ENCODE measurements around the gene INTS3. TPM values are rescaled to one million over a fixed set of nuclear protein-coding genes. Genes with fewer than 3 reads are reported as not detected.
A peak's percentile ranks its signal among the peaks of the same experiment; 100 is the strongest.

Gene INTS3
- total and polyA plus RNA-seq, 9 of the 15 experiments (the other 6 are each of a cell fraction or from before 2014, with no cell fraction given) = 6.3 to 24.1 (median 14.3) TPM

- peak; percentile 32 for FAIRE-seq
- peaks cover 6% of the 10 kb centered on the region for H3K9me1 ChIP-seq (ENCODE audit: control insufficient read depth, insufficient read depth, low read length)
- H3K9me3 ChIP-seq (replicated peaks; ENCODE audit: control insufficient read depth, insufficient read depth, low read depth, low read length) = no peaks in the 10 kb centered on the region
- no peaks in the 10 kb centered on the region for H4K20me1 ChIP-seq (replicated peaks; ENCODE audit: control insufficient read depth, insufficient read depth, low read length)
- no peaks in the 10 kb centered on the region for H3K36me3 ChIP-seq (ENCODE audit: control insufficient read depth, insufficient read depth, low read length)
- POLR2A ChIA-PET = interaction anchor here (0.6 to 2.6 kb wide), 6 partner anchors 9 to 239 kb away, joined by 3 to 12 read pairs (median 3); partner anchors contain the start of gene INTS3
- peak overlapping the region; percentile 99 for H2AFZ ChIP-seq (ENCODE audit: low read depth, low read length)
- no peak for ATAC-seq
- CTCF ChIA-PET (ENCODE audit: low intra/inter-chr PET ratio) = no interaction called here
- 83% methylated on average over 6 of the region's 6 CpGs for WGBS (ENCODE audit: insufficient coverage, low coverage, missing lambda C conversion rate)
- no peak overlapping the region for H3K4me3 ChIP-seq
- in situ Hi-C loops (cut with MboI) = loop anchor here (5.0 kb wide), 1 partner anchor 48 kb away; no protein-coding TSS in a partner anchor
- peaks cover 19 to 28% of the 10 kb centered on the region in 2 experiments for H3K4me1 ChIP-seq (replicated peaks in 1 of 2; ENCODE audit: control insufficient read depth in 2 of 2, insufficient read depth in 2 of 2, low read length in 2 of 2)
- H3K79me2 ChIP-seq (ENCODE audit: control insufficient read depth, insufficient read depth, low read length) = no peaks in the 10 kb centered on the region
- peak overlapping the region; percentile 15; the same call in 1 of the 3 replicates for H3K27ac ChIP-seq (ENCODE audit: extremely low read depth, low read depth, low read length)
- no peaks in the 10 kb centered on the region for H3K27me3 ChIP-seq (ENCODE audit: control insufficient read depth in 2 of 2, insufficient read depth in 2 of 2, low read length in 2 of 2)
- BruUV-seq (replicated peaks) = no TSS peak
- intact Hi-C loops (cut with micrococcal nuclease) = no loop called here
- no peak overlapping the region for H3K4me2 ChIP-seq (ENCODE audit: insufficient read depth, low read length)
- peak in 2 of 4 experiments; percentile 16 to 18 for DNase-seq (ENCODE audit: extremely low read depth in 1 of 4, low spot score in 3 of 4)
- peak overlapping the region; percentile 9 to 28; a peak in 2 of 4 replicates for H3K9ac ChIP-seq (ENCODE audit: insufficient read depth in 1 of 2, low read depth in 2 of 2, low read length in 2 of 2)
- TF ChIP-seq MBD2 (IDR thresholded peaks at IDR 0.05; ENCODE audit: borderline replicate concordance, low read depth) (no peak), CBFA2T2 (conservative IDR thresholded peaks at IDR 0.05) (no peak), TCF3 (CRISPR knock-in tag; IDR thresholded peaks at IDR 0.05) (no peak), MAFF (IDR thresholded peaks at IDR 0.05; ENCODE audit: low read length) (no peak), GTF3C2 (IDR thresholded peaks at IDR 0.05; ENCODE audit: borderline replicate concordance, extremely low read depth, insufficient read length) (no peak), RBBP5 (IDR thresholded peaks at IDR 0.05; ENCODE audit: borderline replicate concordance, insufficient read depth, low read length, poor library complexity, severe bottlenecking) (no peak), SREBF2 (CRISPR knock-in tag; IDR thresholded peaks at IDR 0.05) (no peak), PURB (CRISPR knock-in tag; IDR thresholded peaks at IDR 0.05; ENCODE audit: low read depth) (no peak), PHF20 (IDR thresholded peaks at IDR 0.05; ENCODE audit: partially characterized antibody) (no peak), ZFP91 (CRISPR knock-in tag; IDR thresholded peaks at IDR 0.05) (0 out of 2 replicates have a peak, but pooled peaks have one; percentile 37), SRSF3 (IDR thresholded peaks at IDR 0.05; ENCODE audit: insufficient read depth, low read length) (no peak), ELF4 (CRISPR knock-in tag; IDR thresholded peaks at IDR 0.05) (no peak), JUND (IDR thresholded peaks at IDR 0.05; ENCODE audit: borderline replicate concordance, low read depth, low read length) (peak; percentile 15; the same call in 1 of the 2 replicates), JUND (tag; IDR thresholded peaks at IDR 0.05; ENCODE audit: borderline replicate concordance, low read depth, low read length) (peak; percentile 59; the same call in 1 of the 3 replicates)
- TF ChIP-seq, protein P1, sequence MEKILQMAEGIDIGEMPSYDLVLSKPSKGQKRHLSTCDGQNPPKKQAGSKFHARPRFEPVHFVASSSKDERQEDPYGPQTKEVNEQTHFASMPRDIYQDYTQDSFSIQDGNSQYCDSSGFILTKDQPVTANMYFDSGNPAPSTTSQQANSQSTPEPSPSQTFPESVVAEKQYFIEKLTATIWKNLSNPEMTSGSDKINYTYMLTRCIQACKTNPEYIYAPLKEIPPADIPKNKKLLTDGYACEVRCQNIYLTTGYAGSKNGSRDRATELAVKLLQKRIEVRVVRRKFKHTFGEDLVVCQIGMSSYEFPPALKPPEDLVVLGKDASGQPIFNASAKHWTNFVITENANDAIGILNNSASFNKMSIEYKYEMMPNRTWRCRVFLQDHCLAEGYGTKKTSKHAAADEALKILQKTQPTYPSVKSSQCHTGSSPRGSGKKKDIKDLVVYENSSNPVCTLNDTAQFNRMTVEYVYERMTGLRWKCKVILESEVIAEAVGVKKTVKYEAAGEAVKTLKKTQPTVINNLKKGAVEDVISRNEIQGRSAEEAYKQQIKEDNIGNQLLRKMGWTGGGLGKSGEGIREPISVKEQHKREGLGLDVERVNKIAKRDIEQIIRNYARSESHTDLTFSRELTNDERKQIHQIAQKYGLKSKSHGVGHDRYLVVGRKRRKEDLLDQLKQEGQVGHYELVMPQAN (IDR thresholded peaks at IDR 0.05; ENCODE audit: borderline replicate concordance) = no peak
Measured at GRCh38 chr1:153698923-153699714, 28.7 kb upstream of the INTS3 start.

Measured in K562 (cell line).